GM19239 (cell line): ENCODE data around the gene GNPTG.
"Not testable (repeated sequence)": the region's sequence is repeated elsewhere in the genome, so short reads cannot be mapped to it uniquely, and the experiment has no call there.

ENCODE experiments used
- DNase-seq: peaks from one replicate; pipeline ENCODE4 v3.0.0; 2011; ENCODE audit warnings: low spot score; ENCODE audit not compliant: insufficient read length
- FAIRE-seq: peaks from 2 replicates; lab custom pipeline; 2011; peaks lifted over from hg19 to GRCh38; lab: Jason Lieb, UNC

The GNPTG gene

GRCh38 chr16:1317479-1318267 is 34.1 kb upstream of the GNPTG start:
- FAIRE-seq: no peak

DNA sequence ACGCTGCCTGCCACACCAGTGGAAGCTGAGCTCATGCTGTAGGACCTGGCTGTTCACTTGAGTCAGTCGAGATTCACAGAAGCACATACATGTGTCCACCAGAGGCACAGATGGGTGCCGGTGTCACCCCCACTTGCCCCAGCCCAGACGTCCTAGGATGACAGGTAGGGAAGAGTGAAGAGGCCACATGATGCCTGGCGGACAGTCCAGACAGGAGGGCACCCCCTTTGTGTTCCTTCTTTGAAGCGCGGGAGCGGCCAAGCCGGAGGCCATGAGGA is 33.5 kb upstream of the GNPTG start:
- FAIRE-seq (no peak), DNase-seq (no peak)

More at GRCh38 chr16:1317479-1318267, 34.1 kb upstream of the GNPTG start:
- DNase-seq: no peak

DNA sequence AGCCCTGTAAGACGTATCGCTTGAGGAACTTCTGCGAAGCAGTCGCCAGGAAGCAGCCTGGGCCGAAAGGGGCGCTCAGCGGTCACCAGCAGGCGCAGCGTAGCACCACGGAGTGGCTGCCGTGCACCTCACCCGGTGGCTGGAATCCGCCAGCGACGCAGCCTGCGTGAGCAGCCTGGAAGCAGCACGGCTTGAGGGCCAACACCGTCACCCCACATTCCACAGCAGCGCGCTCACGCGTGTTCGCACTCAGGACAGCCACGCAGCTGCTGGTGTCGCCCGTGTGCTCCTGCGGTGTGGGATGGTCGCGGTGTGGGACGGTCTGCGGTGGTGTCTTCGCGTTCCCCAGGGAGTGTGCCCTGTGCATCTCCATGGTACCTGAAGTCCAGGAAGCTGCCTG is 32.7 kb upstream of the GNPTG start:
- DNase-seq (no peak), FAIRE-seq (no peak)

- DNase-seq (no peak), FAIRE-seq (no peak)
Measured at GRCh38 chr16:1320097-1320496, 31.6 kb upstream of the GNPTG start.

DNA sequence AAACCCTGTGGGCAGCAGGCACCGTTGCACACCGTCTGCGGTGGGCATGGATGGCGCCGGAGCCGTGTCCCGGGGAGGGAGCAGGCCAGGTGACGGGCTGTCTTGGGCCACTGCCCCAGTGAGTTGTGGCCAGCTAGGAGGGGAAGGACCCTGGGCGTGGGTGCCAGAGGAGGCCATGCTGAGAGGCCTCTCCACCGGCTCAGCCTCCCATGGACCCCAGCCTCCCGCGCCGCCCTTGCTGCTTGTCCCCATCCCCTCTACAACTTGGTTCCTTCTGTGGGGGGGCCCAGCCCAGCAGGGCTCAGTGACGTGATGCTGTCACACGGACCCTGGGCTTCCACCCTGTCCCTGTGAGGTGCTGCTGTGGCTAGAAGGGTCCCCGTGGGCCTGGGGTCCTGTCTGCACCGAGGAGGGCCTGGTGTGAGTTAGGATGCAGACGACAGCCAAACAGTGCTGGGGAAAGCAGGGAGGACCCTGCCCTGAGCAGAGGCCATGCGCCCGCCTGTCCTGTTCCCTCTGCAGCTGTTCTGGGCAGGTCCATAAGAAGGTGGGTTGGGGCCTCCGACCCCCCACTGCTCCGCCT is 31.0 kb upstream of the GNPTG start:
- FAIRE-seq (no peak), DNase-seq (no peak)

- FAIRE-seq: no peak
- no peak for DNase-seq
Measured at GRCh38 chr16:1322407-1322806, 29.3 kb upstream of the GNPTG start.

- FAIRE-seq (no peak), DNase-seq (no peak)
Measured at GRCh38 chr16:1323296-1324239, 28.2 kb upstream of the GNPTG start.

DNA sequence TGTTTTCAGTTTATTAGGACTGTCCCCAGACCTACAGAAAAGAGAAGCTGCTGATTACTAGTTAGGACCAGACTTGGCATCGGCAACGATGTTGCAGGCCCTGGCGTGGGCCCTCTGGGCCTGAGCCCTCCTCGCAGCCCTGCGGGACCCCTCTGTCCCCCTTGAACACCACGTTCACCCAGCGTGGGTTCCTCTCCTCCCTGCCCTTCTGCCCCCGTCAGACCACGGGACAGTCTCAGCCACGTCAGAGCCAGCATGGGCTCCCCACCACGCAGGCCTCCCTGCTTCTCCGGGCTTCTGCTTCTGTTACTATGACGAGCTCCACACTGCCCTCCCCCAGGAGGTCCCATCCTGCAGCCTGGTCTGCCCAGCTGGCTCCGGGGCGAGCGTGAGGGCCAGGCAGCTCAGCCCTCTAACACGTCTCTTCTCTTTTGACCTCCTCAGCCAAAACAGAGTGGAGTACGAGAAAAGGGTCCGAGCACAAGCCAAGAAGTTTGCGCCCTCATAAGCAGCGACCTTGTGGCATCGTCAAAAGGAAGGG is 27.4 kb upstream of the GNPTG start:
- DNase-seq (no peak), FAIRE-seq (no peak)

DNA sequence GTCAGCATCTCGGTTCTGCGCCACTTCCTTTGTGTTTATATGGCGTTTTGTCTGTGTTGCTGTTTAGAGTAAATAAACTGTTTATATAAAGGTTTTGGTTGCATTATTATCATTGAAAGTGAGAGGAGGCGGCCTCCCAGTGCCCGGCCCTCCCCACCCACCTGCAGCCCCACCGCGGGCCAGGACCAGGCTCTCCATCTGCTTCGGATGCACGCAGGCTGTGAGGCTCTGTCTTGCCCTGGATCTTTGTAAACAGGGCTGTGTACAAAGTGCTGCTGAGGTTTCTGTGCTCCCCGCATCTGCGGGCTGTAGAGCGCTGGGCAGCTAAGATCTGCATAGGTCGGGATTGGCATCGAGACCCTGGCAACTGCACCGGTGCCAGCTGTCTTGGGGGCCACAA is 26.5 kb upstream of the GNPTG start:
- FAIRE-seq (no peak), DNase-seq (no peak)

DNA sequence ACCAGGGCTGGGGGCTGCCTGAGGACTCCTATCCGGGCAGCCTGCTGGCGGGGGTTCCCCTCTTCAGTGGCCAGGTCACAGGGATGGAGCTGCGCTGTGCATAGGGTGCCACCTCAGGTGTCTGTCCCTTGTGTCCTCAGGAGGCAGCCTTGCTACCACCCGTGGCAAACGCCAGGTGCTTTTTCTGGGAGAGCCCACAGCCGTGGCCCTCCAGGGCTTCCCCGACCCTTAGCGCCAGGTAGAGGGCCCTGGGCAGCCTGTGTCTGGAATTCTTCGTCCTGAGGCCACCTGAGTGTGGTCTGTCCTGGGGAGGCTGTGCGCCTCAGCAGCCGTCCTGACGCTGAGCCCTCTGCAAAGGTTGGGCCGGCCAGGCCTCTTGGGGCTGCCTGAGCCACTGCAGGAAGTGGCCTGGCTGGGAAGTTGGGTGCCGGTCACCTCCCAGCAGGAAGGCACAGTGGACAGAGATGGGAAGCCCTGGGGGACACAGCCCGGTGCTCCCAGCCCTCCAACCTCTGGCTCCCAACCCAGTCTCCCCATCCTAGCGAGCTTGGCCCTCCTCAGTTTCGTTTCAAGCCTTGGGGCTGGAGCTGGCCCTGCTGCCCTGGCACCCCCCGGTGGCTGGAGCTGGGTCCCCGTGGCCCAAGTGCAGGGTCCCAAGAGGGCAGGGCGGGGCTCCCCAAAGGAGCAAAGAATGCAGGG is 25.9 kb upstream of the GNPTG start:
- DNase-seq (no peak), FAIRE-seq (no peak)

DNA sequence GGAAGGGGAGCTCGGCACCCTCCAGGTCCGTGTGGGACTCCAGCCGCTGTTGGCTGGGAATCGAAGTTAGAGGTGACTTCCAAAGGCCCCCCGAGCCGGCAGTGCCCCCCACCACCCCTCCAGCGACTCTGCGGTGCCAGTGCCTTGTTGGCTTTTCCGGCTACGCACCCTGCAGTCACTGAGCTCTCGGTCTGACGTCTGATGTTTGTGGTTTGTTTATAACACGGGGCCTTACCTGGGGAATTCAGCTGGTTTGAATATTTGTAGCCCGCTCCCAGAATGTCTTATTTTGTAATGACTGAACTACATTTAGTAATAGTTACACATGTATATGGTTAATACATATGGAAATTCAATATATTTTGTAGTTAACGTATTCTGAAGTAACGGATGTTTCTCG is 25.3 kb upstream of the GNPTG start:
- FAIRE-seq (no peak), DNase-seq (no peak)

DNA sequence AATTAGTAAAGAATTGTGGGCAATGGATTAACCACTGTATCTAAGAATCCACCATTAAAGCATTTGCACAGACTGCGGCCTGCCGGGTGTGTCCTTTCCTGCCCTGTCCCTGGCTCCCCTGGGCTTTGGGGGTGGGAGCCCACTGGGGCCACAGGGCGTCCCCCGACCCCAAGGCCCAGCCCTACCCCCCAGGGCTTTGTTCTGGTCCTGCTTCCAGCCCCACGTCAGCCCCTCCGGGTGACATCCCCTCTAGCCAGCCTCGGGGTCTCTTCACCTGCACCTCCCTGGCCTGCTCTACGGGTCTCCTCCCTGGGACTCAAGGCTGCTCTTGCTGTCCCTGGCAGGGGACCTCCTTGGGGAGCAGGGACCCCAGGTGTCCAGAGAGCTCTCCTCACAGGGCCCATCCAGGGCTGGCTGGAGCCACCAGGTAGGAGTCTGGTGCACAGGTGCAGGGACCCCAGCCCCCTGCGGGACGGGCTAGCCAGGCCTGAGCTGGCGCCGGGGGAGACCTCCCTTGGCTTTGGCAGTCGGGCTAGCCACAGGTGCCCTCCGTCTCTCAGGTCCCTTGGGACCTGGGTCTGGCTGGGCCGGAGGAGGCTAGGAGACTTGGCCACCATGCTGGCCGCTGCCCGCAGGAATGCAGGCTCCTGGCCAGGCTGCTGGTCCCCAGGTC is 24.6 kb upstream of the GNPTG start:
- DNase-seq (no peak), FAIRE-seq (no peak)

DNA sequence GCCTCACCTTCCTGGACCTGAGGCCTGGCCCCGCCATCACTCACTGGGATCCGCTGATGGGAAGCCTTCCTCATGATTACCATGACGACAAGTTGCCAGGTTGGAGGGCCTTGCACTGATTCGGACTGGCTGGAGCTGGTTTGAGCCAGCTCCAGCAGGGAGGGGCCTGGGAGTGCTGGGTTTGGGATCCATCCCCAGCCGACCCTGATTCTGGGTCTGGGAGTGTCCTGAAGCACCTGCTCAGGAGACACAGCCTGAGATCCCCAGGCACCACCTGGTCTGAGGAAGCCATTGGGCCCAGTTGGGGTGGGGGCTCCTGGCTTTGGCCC is 24.1 kb upstream of the GNPTG start:
- DNase-seq (no peak), FAIRE-seq (no peak)

DNA sequence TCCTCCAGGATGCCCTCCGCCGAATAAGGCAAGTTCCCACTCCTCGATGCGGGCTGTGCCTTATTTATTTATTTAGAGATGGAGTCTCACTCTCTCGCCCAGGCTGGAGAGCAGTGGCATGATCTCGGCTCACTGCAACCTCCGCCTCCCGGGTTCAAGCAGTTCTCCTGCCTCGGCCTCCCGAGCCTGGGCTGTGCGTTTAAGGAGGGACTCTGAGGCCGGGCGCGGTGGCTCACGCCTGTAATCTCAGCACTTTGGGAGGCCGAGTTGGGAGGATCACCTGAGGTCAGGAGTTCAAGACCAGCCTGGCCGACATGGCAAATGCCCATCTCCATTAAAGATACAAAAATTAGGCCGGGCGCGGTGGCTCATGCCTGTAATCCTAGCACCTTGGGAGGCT is 23.6 kb upstream of the GNPTG start:
- not testable (repeated sequence) for DNase-seq, FAIRE-seq

DNA sequence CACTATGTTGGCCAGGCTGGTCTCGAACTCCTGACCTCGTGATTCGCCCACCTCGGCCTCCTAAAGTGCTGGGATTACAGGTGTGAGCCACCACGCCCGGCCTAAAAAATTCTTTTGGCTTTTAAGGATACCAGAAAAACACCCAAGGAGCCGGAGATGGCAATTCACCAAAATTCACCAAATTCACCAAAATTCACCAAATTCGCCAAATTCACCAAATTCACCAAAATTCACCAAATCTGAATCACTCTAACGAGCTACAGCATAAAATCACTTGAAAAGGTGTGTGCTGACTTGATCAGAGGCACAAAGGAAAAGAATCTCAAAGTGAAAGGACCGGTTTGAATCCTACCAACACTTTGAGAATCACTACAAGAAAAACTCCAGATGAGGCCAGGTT is 22.8 kb upstream of the GNPTG start:
- DNase-seq, FAIRE-seq: not testable (repeated sequence)

DNA sequence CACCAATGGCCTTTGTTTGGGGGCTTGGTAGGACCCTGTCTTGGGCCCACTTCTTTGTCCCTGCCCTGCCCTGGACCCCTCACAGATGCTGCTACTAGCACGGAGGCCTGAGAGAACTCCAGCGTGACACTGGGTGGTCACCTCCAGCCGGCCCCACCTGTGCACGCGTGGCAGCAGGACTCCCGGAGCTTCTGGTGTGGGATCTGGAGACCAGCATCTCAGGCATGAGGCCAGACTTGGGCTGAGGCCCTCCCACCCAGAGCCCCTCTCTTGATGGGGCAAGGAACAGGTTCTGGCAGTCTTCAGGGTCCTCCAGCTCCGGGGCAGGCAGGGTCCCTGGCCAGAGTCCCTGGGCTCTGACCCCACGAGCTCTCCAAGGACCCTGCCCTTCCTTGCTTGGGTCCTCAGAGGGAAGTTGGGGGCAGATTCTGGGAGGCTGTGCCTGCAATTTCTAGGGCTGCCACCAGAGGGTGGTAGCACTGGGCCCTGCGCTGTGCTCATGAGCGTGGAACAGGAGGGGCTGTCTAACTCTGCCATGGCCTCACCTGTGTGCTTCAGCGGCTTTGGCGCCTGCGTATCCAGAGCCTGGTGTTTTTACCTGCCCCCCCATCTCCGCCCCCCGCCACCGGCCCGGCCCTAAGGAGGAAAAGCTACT is 21.3 kb upstream of the GNPTG start:
- FAIRE-seq (no peak), DNase-seq (no peak)

GRCh38 chr16:1330931-1331711 is 20.6 kb upstream of the GNPTG start:
- DNase-seq: no peak
- FAIRE-seq: no peak

GRCh38 chr16:1331712-1332617 is 19.8 kb upstream of the GNPTG start:
- DNase-seq (peak; percentile 96), FAIRE-seq (peak; percentile 92)
